Fibroblast of peridontal ligament (primary cell): ENCODE results near the gene STOML3.
A peak's percentile ranks its signal among the peaks of the same experiment; 100 is the strongest.

Experiments used
- DNase-seq: peaks from one replicate; pipeline ENCODE4 v3.0.0-alpha.2; 2010; ENCODE audit errors: extremely low read depth

STOML3 gene

DNA sequence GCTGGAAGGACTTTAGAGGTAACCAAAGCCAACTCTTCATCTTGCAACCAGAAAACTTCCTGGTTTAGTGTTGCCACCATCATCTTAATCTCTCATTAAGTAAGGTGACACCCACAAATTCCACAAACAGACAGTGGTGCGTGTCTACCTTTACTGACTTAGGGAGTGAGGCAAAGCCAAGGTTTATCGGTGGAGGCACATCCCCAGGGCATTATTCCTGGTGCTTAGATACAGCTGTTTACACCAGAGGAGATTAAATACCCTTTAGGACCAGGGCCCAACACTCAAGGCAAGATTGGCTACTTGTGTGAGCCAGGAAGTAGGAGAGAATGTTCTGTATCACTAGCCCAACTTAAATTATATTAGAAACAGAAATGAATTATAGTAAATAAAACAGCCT, 9.5 kb downstream of the STOML3 start:
- DNase-seq, result no peak

GRCh38 chr13:38980750-38981078, 9.9 kb downstream of the STOML3 start:
- no peak for DNase-seq

GRCh38 chr13:38979891-38980749, 10.5 kb downstream of the STOML3 start:
- peak; percentile 5 for DNase-seq

DNA sequence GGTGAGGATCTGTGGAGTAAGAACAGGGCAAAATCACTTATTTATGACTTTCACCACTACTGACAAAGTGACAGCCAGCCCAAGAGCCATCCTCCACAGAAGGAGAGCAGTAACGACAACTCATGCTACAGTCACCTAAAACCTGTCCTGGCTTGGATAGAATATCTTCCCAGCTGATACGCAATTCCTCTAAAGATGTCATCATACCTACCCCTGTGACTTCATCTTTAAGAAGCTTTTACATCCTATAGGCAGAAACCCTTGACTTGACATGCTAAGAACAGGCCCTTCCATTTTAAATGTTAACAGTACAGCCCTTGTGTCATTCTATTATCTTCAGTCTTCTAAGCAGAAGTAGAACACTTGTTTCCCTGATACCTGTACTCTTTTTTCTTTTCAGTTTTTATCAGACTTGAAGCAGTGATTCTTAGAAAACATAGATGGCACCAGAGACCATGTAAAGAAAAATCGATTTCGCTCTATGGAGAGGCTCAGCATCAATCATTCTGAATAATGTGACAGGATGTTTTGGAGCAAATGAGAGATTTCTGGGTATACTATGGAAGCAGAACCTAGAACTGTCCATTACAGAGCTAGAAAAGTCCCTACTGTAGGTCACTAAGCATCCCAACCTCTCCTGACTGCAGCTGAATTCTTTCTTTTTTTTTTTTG, 20.1 kb downstream of the STOML3 start:
- no peak for DNase-seq

DNA sequence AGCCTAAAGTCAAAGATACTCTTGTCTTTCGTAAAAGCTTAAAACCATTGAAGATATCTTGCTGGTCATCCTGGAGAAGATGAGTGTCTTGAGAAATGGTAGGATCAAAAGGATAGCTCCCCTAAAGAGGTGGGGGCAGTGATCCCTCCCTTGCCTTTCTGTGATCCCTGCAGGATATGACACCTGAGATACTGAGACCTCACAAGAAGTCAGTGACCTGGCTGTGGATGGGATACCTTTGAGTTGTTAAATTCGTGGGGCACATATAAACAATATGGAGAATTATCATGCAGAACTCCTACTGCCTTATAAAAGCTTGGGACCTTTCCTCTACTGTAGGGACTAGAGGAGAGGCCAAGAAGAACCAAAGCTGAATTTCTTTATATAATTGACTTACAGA, 21.4 kb downstream of the STOML3 start:
- no peak for DNase-seq

DNA sequence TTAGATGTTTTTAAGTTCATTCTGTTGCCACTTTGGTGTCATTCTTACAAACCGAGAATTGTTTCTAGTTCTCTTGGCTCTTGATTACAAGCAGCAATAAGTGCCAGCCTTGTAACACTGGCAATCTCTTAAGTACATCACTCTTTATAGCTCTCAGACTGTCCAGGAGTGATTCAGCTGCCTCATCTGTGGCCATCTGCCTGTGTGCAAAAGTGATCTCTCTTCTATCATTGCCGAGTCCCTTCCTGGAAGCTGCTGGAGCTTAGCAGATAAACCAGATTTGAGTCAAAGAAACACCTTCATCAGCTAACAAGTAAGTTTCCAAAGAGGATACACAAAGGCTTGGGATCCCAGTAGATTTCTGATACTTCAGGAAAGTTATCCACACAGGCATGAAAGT, 23.2 kb downstream of the STOML3 start:
- DNase-seq, result no peak

- DNase-seq, result no peak
These were observed 25.4 kb downstream of the STOML3 start for GRCh38 chr13:38965281-38965680.

DNA sequence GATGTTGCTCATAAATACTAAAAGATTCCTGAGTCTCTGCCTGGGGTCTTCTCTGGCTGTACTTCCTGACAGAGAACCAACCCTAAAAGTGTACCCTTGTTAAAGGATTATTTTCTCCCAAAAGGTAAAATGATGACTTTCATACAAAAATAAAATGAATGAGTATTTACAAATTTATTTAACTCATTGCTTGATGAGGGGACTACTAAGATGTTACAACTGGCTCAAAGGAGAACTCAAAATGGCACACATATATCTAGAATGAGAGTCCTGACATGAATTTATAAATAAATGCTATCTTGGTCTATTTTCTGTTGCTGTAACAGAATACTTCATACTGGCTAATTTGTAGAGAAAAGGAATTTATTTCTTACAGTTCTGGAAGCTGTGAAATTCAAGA, 30.5 kb downstream of the STOML3 start:
- DNase-seq, result no peak

- no peak for DNase-seq
These were observed 32.6 kb downstream of the STOML3 start for GRCh38 chr13:38957794-38958592.

DNA sequence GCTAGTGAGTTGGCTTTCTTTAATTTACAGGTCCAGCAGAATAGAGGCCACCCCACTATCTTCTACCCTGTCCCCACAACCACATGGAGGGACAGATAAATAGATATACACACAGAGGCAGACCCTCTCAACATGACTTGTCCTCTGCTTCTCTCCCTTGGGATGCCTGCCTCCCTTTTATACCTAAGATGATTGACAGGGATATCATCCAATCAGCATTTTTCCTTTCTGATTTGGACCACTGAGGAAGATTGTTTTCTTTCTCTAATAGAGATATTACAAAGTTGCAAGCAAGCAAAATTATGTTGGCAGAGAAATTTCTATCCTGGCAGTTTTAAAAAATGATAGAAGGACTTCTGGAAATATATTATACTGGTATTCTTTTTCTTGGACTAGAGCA, 35.8 kb downstream of the STOML3 start:
- no peak for DNase-seq

DNA sequence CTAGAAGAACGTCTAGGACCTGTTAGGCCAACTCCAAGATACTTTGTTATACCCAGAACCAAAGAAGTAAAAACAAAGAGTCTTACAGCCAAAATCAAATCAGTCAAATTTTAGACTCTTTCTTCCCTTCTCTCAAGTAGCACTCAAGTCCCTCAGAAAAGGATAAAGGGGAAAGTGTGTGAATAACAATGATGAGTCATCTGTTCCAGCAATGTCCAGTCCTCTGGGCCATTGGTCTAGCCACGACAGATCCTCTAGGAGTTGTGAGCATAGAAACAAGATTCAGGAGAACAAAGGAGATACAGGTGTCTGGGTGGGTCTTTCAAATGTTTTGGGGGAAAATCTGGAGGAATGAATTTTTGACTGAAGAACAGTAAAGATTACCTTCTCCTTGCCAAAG, 36.3 kb downstream of the STOML3 start:
- DNase-seq, result no peak

DNA sequence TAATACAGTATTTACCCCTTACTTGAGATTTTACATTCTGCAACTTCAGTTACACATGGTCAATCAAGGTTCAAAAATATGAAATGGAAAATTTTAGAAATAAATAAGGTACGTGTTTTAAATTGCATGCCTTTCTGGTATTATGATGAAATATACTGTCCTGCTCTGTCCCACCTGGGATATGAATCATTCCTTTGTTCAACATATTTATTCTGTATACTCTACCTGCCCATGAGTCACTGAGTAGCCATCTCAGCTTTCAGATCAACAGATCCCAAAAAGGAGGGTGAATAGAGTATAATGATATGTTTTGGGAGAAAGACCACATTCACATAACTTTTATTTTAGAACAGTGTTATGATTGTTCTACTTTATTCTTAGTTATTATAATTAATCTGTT, 37.8 kb downstream of the STOML3 start:
- no peak for DNase-seq

GRCh38 chr13:38951525-38952313, 38.9 kb downstream of the STOML3 start:
- no peak for DNase-seq

GRCh38 chr13:38950987-38951386, 39.6 kb downstream of the STOML3 start:
- no peak for DNase-seq

- DNase-seq, result no peak
These were observed 43.6 kb downstream of the STOML3 start for GRCh38 chr13:38947054-38947453.

- DNase-seq, result no peak
These were observed 46.4 kb downstream of the STOML3 start for GRCh38 chr13:38944219-38944618.

DNA sequence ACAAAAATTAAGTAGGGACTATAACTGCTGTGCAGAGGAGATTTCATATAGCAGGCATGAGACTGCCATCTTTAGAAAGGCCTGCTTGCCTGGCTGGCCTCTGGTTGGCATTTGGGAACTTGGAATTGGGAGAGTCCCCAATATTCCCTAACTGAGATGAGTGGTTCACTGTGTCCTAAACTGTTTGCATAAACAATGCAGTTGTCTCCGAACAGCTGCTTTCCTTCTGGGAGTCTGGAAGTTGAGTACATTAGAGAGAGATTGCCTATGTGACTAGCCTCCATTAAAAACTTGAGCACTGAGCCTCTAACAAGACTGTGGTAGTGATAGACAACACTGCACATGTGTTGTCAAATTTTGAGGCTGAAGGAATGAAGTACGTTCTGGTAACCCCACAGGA, 47.4 kb downstream of the STOML3 start:
- no peak for DNase-seq

GRCh38 chr13:38941353-38941945, 49.2 kb downstream of the STOML3 start:
- peak; percentile 26 for DNase-seq

- DNase-seq, result no peak
These were observed 56.8 kb downstream of the STOML3 start for GRCh38 chr13:38933786-38934185.

- DNase-seq, result no peak
These were observed 68.5 kb downstream of the STOML3 start for GRCh38 chr13:38922170-38922569.

GRCh38 chr13:38921081-38921480, 69.5 kb downstream of the STOML3 start:
- no peak for DNase-seq
